Esophagus squamous epithelium (tissue), 4 donors: Measurements from ENCODE around the gene NRF1.

ENCODE experiments used
- CTCF ChIP-seq, 6 experiments: fragments of 450-650 bp in 4 of 6; fragments of 200-600 bp in 2 of 6; sonication (generic) in 2 of 6; IDR thresholded peaks; one replicate each; pipeline ENCODE4 v1.5.1; 2016 to 2019; ENCODE audit warnings: antibody characterized with exemption in 6 of 6, mild to moderate bottlenecking in 4 of 6, moderate library complexity in 4 of 6
- POLR2A ChIP-seq, 4 donors: fragments of 450-650 bp; IDR thresholded peaks; one replicate each; pipeline ENCODE4 v1.6.1; 2017; ENCODE audit warnings: antibody characterized with exemption in 4 of 4, mild to moderate bottlenecking in 4 of 4, moderate library complexity in 3 of 4

- TF ChIP-seq CTCF (IDR thresholded peaks at IDR 0.05): no peak
- no peak for TF ChIP-seq POLR2A (IDR thresholded peaks at IDR 0.05)
Observed at GRCh38 chr7:129599174-129599573, 12.3 kb upstream of the NRF1 start.
